Fibroblast of upper back skin (primary cell): Measurements from ENCODE around the gene BOD1.
"Not testable (repeated sequence)": the region's sequence is repeated elsewhere in the genome, so short reads cannot be mapped to it uniquely, and the experiment has no call there.

Experiments used
- DNase-seq: peaks from one replicate; pipeline ENCODE4 v3.0.0-alpha.2; 2013

The BOD1 gene

DNA sequence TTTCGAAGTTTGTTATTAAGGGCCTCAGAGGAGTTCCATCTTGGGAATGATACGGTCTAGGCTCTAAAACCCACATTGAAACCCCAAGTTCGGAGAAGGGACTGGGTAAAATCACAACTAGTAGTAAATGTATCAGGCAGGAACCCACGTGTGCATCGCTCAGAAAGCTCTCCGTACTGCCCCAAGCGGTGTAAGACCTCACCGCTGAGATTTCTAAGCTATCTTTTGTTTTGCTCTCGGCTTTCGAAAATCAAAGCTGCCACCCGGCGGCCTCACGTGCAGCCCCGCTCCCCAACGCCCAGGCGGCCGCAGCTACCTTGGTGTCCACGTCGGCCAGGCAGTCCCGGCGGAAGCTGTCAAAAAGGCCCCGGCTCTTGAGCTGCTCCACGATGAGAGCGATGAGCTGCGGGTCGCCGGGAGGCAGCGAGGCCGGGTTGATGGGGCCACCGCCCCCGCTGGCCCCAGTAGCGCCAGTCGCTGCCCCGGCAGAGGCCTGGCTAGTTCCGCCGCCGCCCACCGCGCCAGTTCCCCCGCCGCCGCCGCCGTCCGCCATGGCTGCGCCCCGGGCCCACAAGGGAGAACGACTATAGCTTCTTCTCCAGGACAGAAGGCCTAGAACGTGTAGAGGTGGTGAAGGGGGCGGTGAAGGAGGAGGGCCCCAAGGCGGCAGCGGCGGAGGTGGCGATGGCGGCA, 420 bp downstream of the BOD1 start:
- peak; percentile 61 for DNase-seq

DNA sequence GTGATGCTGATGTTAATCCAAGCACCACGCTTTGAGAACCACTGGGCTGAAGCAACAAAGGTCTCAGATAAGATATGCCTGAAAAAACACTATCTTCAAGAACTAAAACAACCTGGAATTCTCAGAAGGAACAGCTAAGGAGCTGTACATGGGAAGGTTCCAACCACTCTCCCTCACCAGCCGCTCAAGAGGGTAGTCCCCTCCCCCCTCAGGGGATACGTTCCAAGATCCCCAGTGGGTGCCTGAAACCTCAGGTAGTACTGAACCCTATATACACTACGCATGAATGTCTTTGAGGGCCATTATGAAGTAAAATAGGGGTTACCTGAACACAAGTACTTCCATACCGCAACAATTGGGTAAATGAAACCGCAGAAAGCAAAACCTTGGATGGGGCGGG, 1.9 kb downstream of the BOD1 start:
- no peak for DNase-seq

DNA sequence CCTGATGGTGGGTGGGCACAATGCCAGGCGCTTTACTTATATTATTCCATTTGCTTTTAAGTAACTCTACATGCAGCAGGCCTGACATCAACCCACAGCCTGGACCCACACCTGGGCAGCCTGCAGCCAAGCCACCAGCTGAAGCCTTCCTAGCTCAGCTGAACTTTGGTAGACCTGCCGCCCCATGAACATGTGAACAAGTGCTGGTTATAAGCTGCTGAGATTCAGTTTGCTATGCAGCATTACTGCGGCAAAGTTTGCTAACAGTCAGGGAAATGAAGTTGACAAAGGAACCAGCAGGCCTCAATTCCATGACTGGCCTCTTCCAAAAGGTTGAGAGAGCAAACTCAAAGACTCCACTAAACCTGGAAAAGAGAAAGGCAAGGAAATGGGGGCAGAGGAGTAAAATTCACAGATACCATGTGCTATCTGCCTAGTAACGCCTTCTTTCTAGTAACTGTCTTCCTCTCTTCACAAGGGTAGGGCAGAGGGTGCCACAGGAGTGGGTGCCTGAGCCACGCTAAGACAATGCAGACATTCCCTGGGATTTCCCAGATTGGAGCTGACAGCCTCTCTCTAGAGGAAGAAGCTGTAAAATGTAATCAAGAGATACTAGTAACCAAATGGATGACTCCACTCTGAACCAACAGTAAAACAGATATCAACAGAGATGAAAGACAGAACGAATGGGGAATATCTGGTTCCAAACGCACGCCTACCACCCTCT, 2.9 kb downstream of the BOD1 start:
- no peak for DNase-seq

DNA sequence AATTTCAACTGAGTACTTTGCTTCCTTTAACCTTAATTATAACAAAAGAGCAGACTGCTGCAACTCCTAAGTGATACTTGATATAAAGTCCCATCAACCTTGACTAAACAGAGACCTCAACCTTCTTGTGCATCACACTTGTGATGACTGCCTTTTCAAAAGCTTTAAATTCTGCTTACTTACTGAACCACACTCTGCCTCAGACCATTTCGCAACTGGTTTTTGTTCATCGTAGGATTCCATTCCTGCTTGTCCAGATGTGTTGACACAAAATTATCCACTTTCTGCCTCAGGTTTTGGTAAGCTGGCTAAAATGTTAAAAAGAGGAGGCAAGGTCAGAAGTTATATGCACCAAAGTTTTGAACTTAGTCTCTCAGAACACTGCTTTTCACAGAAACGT, 3.5 kb downstream of the BOD1 start:
- peak; percentile 8 for DNase-seq

DNA sequence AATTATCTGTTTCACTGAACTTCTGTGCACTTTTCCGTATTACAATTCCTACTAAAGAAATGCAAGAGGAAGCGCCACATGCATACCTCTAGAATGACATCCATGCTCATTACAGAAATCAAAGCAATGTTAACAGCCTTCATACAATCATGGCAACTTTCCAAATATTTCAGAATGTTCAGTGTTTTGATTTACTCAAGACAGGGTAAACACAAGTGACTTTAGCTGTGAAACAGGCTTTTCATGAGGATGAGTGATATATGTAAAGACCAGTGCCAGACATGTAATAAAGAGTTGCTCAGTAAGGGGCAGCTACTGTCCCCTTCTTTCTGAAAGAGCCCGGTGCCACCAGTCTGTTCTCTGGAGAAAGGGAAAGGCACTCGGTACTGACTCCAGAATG, 4.7 kb downstream of the BOD1 start:
- DNase-seq, result no peak

DNA sequence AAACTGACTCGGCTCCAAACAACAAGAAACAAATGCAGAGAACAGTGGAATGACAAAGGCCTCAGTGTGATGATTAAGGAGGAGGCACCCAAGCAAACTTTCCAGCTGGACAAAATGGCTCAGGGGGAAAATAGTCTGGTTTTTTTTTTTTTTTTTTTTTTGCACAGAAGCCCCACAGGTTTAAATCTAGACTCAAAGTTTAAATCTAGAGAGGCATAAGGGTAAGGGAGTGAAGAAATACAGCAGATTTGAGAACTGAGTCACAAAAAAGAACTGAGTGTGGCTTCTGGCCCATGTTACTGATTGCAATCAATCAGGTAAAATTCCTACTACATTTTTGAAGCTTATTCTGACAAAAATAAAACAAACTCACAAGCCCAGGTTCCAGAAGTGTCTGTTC, 12.3 kb downstream of the BOD1 start:
- no peak for DNase-seq

DNA sequence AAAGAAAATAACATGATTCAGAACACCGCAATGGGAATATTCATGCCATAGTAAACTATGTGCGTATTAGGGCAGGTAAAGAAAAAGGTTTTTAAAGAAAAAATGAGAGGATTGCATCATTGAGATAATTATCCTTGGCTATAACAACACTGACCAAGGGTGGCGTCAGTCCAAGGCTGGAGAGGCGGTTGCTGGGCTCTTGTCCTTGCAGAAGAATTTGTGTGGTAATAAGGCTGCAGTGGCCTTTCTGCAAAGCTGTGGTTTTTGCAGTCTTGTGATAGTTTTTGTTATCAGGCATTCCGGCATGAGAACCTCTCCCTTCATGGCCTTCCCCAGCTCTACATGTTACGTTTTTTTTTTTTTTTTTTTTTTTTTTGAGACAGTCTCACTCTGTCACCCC, 14.0 kb downstream of the BOD1 start:
- peak; percentile 44 for DNase-seq

DNA sequence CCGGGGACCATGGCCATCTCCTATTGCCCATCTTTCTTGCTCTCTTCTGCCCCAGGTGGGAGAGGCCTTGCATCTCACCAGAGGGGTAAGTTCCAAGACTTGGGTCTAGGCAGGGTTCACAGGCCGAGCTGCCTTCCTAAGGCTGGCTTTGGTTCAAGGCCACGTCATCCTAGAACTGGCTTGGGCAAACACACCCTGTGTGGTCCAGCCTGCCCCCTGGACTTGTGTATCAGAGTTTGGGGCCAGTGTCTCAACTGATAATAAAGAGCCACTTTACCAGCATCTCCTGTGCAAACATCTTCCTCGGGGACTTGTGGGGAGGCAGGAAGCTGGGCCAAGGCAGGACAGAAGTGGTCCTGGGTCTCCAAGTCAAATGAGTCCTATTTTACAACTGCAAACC, 17.8 kb downstream of the BOD1 start:
- no peak for DNase-seq

DNA sequence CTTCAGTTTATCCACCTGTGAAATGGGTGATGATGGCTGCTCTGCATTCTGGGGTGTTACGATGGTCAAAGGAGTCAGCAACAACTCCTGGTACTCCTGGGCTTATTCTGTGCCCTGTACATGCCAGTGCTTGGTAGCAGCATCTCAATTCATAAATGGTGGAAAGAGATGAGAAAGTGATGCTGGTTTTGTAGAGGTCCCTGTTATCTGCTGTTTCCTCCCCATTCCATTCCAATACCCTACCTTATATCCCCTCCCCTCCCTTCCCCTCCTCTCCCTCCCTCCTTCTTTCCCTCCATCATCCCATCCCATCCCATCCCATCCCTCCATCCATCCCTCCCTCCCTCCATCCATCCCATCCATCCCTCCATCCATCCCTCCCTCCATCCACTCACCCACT, 19.1 kb downstream of the BOD1 start:
- DNase-seq, result no peak

DNA sequence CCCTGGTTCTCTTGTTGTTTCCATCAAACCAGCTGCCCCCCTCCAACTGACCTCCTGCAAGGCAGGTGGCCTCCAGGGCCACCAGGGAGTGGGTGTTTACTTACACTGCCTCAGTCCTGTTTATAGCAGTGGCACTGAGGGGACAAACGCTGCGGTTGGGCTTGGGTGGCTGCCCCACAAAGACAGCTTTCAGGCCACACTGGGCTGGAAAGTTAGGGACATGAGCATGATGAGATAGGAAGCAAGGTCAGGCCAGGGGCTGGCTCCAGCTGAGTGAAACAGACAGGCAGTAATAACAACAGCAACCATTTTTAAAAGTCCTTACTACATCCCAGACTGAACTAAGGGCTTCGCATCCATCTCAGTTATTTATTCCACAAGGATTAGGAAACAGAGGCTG, 20.6 kb downstream of the BOD1 start:
- no peak for DNase-seq

DNA sequence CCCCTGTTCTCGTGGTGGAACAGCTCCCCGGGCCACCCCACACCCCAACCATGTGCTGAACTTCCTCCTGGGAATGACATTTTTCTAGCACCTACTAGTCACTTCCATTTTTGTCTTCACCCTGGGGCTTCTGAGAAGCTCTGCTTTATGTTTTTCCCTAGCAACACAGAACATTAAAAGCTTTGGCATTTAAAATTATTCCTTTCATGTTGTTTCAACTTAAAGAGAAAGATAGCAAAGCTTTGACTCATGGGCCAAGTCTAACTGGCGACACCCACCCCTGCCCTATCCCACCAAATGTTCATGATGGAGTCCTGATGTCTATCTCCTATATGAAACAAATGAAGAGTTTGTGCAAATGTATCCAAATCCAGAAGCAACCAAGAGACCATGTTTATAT, 22.4 kb downstream of the BOD1 start:
- peak; percentile 18 for DNase-seq

DNA sequence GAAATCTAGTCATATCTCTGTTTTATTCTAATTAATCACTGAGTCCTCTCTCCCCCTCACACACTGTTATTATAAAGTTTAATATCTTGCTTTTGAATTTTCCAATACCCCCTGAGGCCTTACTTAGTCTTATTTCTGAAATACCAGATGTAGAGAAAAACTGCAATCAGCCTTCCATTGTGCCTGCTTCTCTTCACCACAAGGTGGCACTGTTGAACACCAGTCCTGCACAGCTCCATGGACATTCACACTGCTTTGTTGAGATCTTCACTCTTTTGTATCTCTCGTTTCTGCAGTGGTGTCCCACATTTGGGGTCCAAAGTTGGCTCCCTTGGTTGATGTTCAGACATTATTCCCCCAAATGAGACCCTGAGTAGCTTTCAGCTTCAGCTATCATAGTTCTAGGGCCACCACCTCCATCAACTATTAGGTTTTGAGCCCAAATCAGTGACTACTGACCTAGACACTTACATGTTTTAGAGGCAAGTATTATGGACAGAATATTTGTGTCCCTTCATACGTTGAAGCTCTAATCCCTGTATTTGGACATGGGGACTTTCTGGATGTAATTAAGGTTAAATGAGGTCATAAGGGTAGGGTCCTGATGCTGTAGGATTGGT, 24.3 kb downstream of the BOD1 start:
- no peak for DNase-seq

DNA sequence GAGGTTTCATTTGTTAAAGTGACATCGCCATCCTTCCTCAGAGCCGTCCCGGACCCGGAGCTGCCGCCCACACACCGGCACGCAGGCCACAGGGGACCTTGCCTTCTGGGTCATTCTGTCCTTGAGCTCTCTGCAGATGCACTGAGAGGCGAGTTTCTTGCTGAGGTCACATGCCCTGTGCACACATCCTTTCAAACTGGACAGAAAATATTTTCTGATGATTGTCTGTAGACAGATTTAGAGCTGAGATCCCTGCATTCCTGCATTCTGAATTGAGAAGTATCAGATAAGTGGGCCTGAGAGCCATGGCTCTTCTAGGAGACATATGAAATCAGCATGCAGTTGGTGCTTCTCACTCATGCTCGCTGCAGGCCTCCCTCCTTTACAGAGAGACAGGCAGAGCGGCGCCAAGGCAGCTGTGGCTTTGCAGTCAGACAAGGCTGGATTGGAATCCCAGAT, 25.4 kb downstream of the BOD1 start:
- no peak for DNase-seq

DNA sequence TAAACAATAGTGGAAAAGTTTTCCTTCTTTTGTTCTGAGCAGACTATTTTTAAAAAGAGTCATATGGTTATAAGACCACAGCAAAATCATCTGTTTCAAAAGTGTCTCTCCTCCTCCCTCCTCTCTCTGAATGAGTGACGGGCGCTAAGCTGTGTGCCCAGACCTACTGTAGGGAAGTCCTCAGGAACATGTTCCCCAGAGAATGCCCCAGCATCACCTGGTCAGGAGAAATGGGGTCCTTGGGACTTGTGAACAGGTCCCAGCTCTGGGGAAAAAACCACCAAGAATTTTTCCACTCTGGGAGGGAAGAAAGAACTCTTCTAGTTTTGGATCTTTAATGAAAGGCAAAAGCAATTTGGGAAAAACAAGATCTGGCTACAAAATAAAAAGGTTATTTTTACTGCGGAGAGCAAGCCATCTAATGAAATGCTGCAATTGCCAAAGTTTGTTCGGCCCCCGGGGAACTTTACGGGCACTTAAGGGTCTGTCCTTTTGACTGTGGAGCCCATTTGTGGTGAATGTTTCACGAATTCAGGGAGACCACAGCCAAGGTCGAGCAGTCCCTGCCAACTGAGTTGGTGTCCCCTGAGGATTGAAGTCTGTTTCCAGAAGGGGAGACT, 25.9 kb downstream of the BOD1 start:
- no peak for DNase-seq

DNA sequence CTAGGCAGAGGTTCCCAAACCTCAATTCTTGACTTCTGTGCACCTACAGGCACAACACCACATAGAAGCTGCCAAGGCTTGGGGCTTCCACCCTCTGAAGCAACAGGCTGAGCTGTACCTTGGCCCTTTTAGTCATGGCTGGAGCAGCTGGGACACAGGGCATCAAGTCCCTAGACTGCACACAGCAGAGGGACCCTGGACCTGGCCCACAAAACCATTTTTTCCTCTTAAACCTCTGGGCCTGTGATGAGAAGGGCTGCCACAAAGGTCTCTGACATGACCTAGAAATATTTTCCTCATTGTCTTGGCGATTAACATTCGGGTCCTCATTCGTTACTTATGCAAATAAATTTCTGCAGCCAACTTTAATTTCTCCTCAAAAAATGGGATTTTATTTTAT, 30.3 kb downstream of the BOD1 start:
- DNase-seq, result not testable (repeated sequence)

DNA sequence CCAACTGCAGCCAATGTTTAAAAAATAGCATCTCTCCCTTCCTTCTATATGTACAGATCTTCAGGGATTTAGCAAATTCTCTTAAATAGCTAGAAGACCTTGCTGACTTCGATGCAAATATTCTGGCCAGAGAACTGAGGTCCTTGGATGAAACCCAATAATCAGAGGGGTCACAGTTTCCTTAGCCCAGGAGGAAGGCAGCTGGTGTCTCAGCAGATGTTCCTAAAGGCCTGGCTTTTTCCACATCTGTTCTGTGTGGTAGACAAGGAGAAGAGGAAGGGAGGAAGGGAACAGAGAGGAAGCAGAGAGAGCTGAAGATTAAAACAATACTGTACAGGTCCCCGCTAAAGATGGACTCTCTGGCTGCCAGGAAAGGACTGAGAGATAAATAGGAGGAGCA, 33.1 kb downstream of the BOD1 start:
- no peak for DNase-seq

DNA sequence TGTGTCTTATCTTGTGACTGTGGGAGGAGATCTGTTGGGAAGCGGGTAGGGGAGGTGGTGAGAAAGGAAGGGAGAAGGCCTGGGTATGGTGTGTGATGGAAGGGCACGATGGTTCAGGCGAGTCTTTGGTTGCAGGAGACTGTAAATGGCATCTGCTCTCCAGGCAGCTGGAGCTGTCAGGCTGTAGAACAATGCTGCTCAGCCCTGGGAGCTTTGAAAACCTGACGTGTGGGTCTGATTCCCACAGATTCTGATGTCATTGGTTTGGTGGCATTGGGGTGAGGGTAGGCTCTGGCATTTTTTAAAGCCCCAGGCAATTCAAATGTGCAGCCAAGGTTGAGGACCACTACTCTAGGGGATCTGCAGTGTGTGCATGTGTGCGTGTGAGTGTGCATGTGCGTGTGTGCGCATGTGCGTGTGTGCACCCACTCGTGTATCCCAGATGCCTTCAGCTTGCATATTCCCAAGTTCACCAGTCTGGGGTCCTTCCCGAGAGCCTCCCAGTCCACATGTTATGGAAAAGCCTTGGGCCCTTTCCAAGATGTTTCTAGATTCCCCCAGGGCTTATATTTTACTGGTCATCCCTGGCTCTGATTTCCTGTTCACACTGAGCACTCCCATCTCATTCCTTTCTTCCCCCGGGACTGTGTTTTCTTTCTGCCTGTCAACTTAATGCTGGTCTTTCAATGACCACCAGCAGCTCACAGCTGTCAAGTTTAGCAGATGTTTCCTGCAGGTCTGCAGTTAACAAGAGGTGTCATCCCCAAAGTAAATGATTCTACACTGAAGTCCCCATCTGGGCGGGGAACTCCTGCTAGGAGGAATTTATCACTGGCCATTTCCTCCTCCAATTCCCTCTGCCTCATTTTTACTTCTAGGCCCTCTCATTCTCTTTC, 34.0 kb downstream of the BOD1 start:
- peak; percentile 66 for DNase-seq

DNA sequence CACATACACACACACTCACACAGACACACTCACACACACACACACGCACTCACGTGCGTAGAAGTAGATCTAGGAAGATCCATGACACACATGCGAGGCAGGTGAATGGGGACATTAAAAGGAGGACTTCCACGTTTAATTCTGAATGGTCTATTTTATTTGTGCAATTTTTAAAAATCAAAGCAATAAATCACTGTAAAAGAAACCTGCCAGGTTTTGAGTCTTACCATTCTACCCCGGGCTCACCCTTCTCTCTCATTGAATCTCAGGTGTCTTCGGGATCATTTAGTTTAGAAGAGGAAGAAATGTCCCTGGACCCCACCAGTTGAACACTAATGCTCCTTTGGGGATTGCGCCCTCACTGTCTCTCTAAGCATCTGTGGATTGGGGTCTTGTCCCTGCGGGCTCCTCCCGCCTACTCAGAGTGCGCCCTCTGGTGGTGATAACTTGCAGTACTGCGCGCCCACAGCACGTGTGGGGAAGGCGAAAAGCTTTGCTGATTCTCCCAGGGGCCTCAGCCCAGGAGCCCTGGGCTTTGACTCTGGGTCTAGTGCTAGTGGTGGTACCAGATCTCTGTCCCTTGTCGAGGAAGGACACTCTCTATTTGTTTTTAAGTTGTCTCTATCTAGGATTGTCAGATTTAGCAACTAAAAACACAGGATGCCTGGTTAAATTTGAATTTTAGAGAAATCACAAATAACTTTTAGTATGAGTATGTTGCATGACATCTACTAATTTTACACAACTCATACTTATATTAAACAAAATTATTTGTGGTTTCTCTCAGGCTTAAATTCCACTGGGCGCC, 34.8 kb downstream of the BOD1 start:
- DNase-seq, result peak; percentile 33

DNA sequence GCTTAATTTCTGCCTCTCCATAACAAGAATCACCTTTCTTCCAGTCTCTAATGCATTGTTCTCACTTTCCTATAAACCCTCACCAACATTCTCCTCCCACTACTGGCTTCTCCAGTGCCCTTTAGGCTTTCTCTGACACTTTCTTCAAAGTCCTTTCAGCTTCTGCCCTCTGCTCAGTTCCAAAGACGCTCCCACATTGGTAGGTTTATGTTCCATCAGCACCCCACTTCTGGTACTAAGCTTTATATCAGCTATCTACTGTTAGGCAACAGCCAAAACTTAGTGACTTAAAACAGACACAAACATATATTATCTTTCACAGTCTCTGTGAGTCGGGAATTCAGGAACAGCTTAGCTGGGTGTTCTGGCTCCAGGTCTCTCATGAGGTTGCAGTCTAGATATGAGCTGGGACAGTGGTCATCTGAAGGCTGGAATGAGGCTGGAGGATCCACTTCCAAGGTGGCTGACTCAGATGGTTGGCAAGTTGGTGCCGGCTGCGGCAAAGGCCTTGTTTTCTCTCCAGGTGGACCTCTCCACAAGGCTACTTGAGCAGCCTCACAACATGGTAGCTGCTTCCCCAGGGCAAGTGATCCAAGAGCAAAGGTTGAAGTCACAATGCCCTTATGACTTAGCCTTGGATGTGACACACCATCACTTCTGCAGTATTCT, 37.4 kb downstream of the BOD1 start:
- no peak for DNase-seq

DNA sequence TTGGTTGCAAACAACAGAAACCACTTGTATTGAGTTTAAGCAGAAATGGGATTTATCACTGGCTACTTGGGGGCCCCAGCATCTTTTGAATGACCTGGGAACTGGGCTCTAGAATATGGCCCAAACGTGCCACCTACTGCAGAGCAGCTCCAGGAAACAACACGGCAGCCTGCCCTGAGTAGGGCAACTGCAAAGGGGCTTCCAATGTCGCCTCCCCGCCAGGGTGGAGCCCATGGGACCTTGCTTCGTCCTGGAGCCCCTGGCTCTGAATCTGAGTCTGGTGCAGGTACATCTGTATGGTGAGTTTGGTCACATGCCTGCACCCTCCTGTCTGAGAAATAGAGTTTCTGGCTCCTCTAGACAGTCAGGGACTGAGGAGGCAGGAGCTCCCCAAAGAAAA, 38.6 kb downstream of the BOD1 start:
- DNase-seq, result no peak

DNA sequence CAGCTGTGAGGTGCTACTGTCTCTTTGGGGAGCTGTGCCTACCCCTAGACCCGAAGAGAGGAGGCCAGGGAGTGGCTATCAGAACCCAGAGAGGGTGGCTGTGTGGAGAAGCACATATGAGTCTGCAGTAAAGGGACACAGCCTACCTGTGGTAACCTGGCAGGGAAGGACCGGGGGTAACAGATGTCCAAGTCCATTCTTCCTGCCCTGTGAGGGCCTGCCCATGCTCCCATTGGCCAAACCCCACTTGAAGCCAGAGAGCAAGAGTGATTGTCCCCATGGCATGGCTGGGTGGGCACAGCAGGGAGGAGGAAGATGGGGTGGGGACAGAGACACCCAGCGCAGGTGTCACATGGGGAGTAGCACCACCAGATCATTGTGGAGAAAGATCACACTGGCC, 39.3 kb downstream of the BOD1 start:
- no peak for DNase-seq
